GM15510 (cell line): ENCODE results near the gene RALBP1.

Experiments used
- POLR2A ChIP-seq: IDR thresholded peaks from 3 replicates; pipeline ENCODE4 v1.6.1; 2011; ENCODE audit warnings: borderline replicate concordance; ENCODE audit not compliant: insufficient read length; ENCODE audit errors: extremely low read depth

Gene RALBP1

DNA sequence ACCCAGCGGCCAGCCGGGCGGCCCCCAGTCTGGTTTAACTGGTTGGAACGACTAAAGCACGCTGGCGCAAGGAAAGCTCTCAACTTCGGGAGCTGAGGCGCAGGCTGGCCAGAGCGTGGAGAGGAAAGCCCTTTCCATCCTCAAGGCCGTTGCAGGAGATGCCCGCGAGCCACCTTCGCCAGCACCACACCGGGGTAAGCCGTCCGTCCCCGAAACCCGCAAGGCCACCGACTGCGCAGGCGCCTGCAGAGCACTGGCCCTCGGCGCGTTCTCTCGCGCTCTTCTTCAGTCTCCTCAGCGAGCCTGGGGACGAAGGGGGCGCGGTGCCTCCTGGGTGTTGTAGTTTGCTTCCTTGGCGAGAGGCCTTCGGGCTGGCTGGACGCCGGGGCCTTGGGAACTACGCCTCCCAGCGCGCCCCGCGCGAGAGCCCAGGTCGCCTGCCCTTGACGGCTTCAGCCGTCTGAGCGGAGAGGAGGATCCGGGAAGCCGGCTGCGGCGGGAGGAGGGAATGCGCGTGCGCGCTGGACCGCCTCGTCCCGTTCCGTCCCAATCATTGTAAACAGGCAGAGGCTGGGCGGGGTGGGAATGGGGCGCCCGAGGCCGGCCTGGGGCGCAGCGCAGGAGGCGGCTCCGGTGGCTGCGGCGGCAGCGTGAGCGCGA lies at the start of gene RALBP1:
RALBP1 (plus strand) TSS at position 531 of the 660 bp plus-strand sequence. CDS start 37,533 bp downstream, outside the sequence.
- peak; percentile 81 for TF ChIP-seq POLR2A

DNA sequence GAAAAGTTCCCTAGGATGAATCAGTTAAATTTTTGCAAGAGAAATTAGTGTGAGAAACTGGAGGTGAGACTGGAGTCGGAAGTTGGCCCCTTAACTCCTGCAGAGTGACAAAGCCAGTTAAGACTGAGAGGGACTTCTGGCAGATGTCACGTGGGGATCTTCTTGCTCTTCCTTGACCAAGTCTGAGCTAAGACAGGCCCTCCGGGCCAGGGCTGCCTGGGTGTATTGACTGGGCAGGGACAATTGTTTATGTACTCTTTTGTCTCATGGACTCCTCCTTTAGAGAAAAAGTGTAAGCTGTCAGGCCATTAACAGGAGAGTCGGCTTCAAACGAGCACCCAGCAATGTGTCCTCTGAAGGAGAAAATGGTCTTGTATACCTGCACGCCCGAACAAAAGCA lies 48.6 kb upstream of the RALBP1 start:
- no peak for TF ChIP-seq POLR2A

DNA sequence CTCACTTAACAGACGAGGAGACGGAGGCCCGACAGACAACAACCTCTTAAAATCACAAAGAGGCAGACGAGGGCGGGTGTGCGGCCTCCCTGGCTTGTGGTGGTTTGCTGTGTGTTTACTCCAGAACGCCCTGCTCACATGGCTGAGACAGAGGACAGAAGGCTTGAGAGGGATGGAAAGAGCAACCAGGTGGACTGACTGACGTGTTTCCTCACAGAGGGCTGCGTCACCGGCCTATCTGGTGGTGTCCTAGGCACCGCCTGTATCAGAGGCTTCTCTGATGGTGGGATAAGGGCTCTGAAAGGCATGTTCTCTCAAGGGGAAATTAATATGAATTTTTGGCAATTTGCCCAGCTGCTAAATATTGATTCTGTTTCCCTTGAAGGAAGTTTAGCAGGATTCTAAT lies 47.0 kb upstream of the RALBP1 start:
- no peak for TF ChIP-seq POLR2A

DNA sequence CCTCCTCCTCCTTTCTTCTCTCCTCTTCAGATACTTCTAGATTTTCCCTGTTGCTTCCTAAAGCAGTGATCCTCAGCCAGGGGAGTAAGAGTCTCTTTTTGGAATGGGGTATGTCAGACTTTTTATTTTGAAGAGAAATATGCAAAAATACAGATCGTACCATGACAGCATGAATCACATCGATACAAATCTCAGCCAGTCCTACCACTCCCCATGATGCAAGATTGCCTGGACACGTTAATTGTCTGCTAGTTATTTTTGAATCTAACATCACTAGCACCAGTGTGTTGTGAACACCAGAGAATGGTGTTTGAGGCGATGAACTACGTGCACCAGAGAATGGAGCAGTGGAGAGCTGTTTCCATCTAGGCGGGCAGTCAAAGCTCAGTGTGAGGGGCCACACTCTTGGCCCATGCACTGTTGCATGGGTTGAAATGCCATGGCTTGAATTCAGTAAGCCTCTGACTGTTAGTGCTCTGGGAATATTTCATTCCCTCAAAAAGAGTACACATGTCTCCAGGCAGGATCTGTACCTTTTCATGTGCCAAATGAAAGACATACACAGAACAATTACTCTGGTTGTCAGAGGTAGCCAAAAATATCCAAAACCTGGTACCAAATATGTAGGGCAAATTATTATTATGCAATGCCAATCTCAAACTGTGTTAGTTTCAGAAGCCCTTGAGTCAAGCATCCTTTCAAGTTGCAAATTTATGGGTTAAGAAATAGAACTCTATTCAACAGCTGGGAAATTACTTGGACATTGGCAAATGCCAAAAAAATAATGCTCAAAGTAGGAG lies 46.3 kb upstream of the RALBP1 start:
- no peak for TF ChIP-seq POLR2A

DNA sequence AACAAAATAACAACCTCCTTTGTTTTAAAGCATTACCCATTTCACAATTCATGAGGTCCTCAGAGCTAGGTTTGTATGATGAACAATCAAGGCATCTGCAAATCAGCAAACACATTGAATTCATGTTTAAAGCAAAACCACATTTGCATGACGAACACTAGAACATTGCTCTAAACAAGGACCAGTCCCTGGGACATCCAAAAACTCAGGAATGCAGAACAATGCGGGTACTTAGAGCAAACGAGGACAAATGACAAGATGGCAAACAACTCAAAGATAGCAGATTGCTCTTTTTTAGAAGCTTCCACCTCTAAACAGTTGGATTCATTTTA lies 45.7 kb upstream of the RALBP1 start:
- TF ChIP-seq POLR2A, result no peak

GRCh38 chr18:9431296-9431695 lies 44.0 kb upstream of the RALBP1 start:
- no peak for TF ChIP-seq POLR2A

- no peak for TF ChIP-seq POLR2A
Observed at GRCh38 chr18:9433671-9434121, 41.6 kb upstream of the RALBP1 start.

DNA sequence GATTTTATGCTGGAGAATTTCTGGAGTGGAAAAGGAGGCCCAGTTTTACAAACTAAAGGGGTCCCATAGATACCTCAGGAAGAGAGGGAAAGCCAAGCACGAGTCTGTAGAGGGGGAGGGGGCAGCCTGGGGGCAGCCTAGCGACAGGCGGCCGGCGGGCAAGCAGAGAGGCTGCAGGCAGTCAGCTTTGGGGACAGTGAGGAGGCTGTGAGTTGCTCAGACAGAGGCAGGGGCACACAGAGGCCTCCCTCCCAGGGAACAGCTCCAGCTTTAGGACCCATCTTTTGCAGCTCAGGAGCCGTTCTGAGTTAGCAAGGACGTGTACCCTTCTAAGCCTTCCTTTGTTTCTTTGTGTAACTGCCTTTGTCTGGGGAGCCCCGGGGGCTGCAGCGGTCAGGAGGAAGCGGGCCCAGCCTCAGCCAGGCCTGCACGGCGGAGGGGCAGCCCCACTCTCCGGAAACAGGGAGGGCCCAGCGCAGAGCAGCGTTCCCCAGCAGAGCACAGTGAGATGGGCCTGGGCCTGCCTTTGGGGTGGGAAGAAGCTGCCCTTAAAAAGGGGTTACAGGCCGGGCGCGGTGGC lies 41.1 kb upstream of the RALBP1 start:
- no peak for TF ChIP-seq POLR2A

- no peak for TF ChIP-seq POLR2A
Observed at GRCh38 chr18:9435041-9435440, 40.3 kb upstream of the RALBP1 start.

- TF ChIP-seq POLR2A, result no peak
Observed at GRCh38 chr18:9436206-9436929, 38.9 kb upstream of the RALBP1 start.

- TF ChIP-seq POLR2A, result no peak
Observed at GRCh38 chr18:9437021-9437437, 38.3 kb upstream of the RALBP1 start.

GRCh38 chr18:9437672-9438071 lies 37.6 kb upstream of the RALBP1 start:
- no peak for TF ChIP-seq POLR2A

GRCh38 chr18:9441061-9441460 lies 34.3 kb upstream of the RALBP1 start:
- no peak for TF ChIP-seq POLR2A

- TF ChIP-seq POLR2A, result no peak
Observed at GRCh38 chr18:9444549-9444948, 30.8 kb upstream of the RALBP1 start.

- TF ChIP-seq POLR2A, result no peak
Observed at GRCh38 chr18:9446839-9447238, 28.5 kb upstream of the RALBP1 start.
